HUES64 (cell line): Measurements from ENCODE around the gene LPP.

Experiments used
- H3K27ac ChIP-seq: 2 replicates; pipeline ENCODE4 v1.7.0; 2013; ENCODE audit warnings: low read depth, low read length, inconsistent platforms
- H3K27me3 ChIP-seq: 2 replicates; pipeline ENCODE4 v1.6.1; 2013; ENCODE audit warnings: mild to moderate bottlenecking, low read length; ENCODE audit not compliant: insufficient read depth
- H3K36me3 ChIP-seq: 2 replicates; pipeline ENCODE4 v1.6.1; 2013; ENCODE audit warnings: mild to moderate bottlenecking, low read length; ENCODE audit not compliant: insufficient read depth
- H3K4me1 ChIP-seq: 2 replicates; pipeline ENCODE4 v1.6.1; 2013; ENCODE audit warnings: mild to moderate bottlenecking, low read length, moderate library complexity; ENCODE audit not compliant: insufficient read depth
- H3K4me3 ChIP-seq: 2 replicates; pipeline ENCODE4 v1.5.1; 2013; ENCODE audit warnings: mild to moderate bottlenecking, low read length, moderate library complexity
- H3K9ac ChIP-seq: 2 replicates; pipeline ENCODE4 v1.6.1; 2013; ENCODE audit warnings: mild to moderate bottlenecking, low read depth, low read length
- H3K9me3 ChIP-seq: 2 replicates; pipeline ENCODE4 v1.6.1; 2013; ENCODE audit warnings: low read depth, low read length; ENCODE audit not compliant: insufficient read depth
- WGBS: fragments of 150-250, 120-280 bp; methylation state at CpG from one replicate; pipeline ENCODE4 v1.1.7; 2013; ENCODE audit warnings: missing lambda C conversion rate; 5-methylcytosine and 5-hydroxymethylcytosine counted together

LPP gene

GRCh38 chr3:188369526-188369925, 215.6 kb downstream of the LPP start:
- H3K9me3 ChIP-seq: no peaks in the 10 kb centered on the region
- no peaks in the 10 kb centered on the region for H3K36me3 ChIP-seq
- H3K4me3 ChIP-seq: no peak overlapping the region
- H3K27ac ChIP-seq: no peak overlapping the region
- no peak overlapping the region for H3K9ac ChIP-seq
- H3K4me1 ChIP-seq: peaks cover 2% of the 10 kb centered on the region; the same call in 1 of the 2 replicates
- 93% methylated on average over 3 of the region's 3 CpGs for WGBS
- H3K27me3 ChIP-seq: no peaks in the 10 kb centered on the region

- Histone ChIP-seq H3K9me3 (no peaks in the 10 kb centered on the region), H3K36me3 (no peaks in the 10 kb centered on the region), H3K4me3 (no peak overlapping the region), H3K27me3 (no peaks in the 10 kb centered on the region), H3K27ac (no peak overlapping the region), H3K4me1 (peaks cover 1% of the 10 kb centered on the region; the same call in 1 of the 2 replicates), H3K9ac (no peak overlapping the region)
- WGBS: 95% methylated on average over 15 of the region's 15 CpGs
Measured at GRCh38 chr3:188370081-188370830, 216.3 kb downstream of the LPP start.

GRCh38 chr3:188378786-188379185, 224.8 kb downstream of the LPP start:
- no peak overlapping the region for H3K27ac ChIP-seq
- 98% methylated on average over 4 of the region's 4 CpGs for WGBS
- peaks cover 2% of the 10 kb centered on the region for H3K9me3 ChIP-seq
- H3K4me1 ChIP-seq: no peaks in the 10 kb centered on the region
- H3K27me3 ChIP-seq: no peaks in the 10 kb centered on the region
- no peak overlapping the region for H3K9ac ChIP-seq
- no peak overlapping the region for H3K4me3 ChIP-seq
- no peaks in the 10 kb centered on the region for H3K36me3 ChIP-seq

- WGBS: 95% methylated on average over 2 of the region's 2 CpGs
- Histone ChIP-seq H3K27me3 (no peaks in the 10 kb centered on the region), H3K27ac (no peak overlapping the region), H3K36me3 (no peaks in the 10 kb centered on the region), H3K4me1 (no peaks in the 10 kb centered on the region), H3K9me3 (peaks cover 2% of the 10 kb centered on the region), H3K9ac (no peak overlapping the region), H3K4me3 (no peak overlapping the region)
Measured at GRCh38 chr3:188380252-188380651, 226.3 kb downstream of the LPP start.

- no peak overlapping the region for H3K4me3 ChIP-seq
Measured at GRCh38 chr3:188380722-188381121, 226.8 kb downstream of the LPP start.

GRCh38 chr3:188383748-188384147, 229.8 kb downstream of the LPP start:
- Histone ChIP-seq H3K36me3 (no peaks in the 10 kb centered on the region), H3K4me1 (no peaks in the 10 kb centered on the region), H3K27ac (no peak overlapping the region), H3K9me3 (peaks cover 2% of the 10 kb centered on the region), H3K9ac (no peak overlapping the region), H3K4me3 (no peak overlapping the region), H3K27me3 (no peaks in the 10 kb centered on the region)
- WGBS: 100% methylated on average over 1 of the region's 3 CpGs

More at GRCh38 chr3:188380722-188381121, 226.8 kb downstream of the LPP start:
- no peak overlapping the region for H3K9ac ChIP-seq
- no peaks in the 10 kb centered on the region for H3K27me3 ChIP-seq
- H3K36me3 ChIP-seq: no peaks in the 10 kb centered on the region
- H3K27ac ChIP-seq: no peak overlapping the region
- no peaks in the 10 kb centered on the region for H3K4me1 ChIP-seq
- peaks cover 2% of the 10 kb centered on the region for H3K9me3 ChIP-seq

- Histone ChIP-seq H3K9ac (no peak overlapping the region), H3K36me3 (no peaks in the 10 kb centered on the region), H3K9me3 (no peaks in the 10 kb centered on the region), H3K4me1 (peaks cover 6% of the 10 kb centered on the region), H3K4me3 (no peak overlapping the region), H3K27ac (no peak overlapping the region), H3K27me3 (no peaks in the 10 kb centered on the region)
- 75% methylated on average over 3 of the region's 4 CpGs for WGBS
Measured at GRCh38 chr3:188385295-188385694, 231.3 kb downstream of the LPP start.

- Histone ChIP-seq H3K9me3 (no peaks in the 10 kb centered on the region), H3K4me3 (no peak overlapping the region), H3K27me3 (no peaks in the 10 kb centered on the region), H3K9ac (no peak overlapping the region), H3K4me1 (peaks cover 14% of the 10 kb centered on the region), H3K27ac (no peak overlapping the region), H3K36me3 (no peaks in the 10 kb centered on the region)
- 88% methylated on average over 5 of the region's 5 CpGs for WGBS
Measured at GRCh38 chr3:188389711-188390342, 235.9 kb downstream of the LPP start.

GRCh38 chr3:188390343-188390718, 236.4 kb downstream of the LPP start:
- no peaks in the 10 kb centered on the region for H3K9me3 ChIP-seq
- H3K36me3 ChIP-seq: no peaks in the 10 kb centered on the region
- no peak overlapping the region for H3K27ac ChIP-seq
- H3K4me3 ChIP-seq: no peak overlapping the region
- 87% methylated on average over 4 of the region's 4 CpGs for WGBS
- H3K4me1 ChIP-seq: peaks cover 14% of the 10 kb centered on the region
- H3K9ac ChIP-seq: no peak overlapping the region
- H3K27me3 ChIP-seq: no peaks in the 10 kb centered on the region

- H3K9me3 ChIP-seq: no peaks in the 10 kb centered on the region
- 78% methylated on average over 8 of the region's 8 CpGs for WGBS
- no peak overlapping the region for H3K9ac ChIP-seq
- H3K27ac ChIP-seq: no peak overlapping the region
- H3K4me3 ChIP-seq: no peak overlapping the region
- peaks cover 14% of the 10 kb centered on the region for H3K4me1 ChIP-seq
- no peaks in the 10 kb centered on the region for H3K27me3 ChIP-seq
- no peaks in the 10 kb centered on the region for H3K36me3 ChIP-seq
Measured at GRCh38 chr3:188390775-188391443, 237.0 kb downstream of the LPP start.

GRCh38 chr3:188391592-188391991, 237.6 kb downstream of the LPP start:
- Histone ChIP-seq H3K27me3 (no peaks in the 10 kb centered on the region), H3K4me1 (peaks cover 15% of the 10 kb centered on the region), H3K4me3 (no peak overlapping the region), H3K9ac (no peak overlapping the region), H3K27ac (no peak overlapping the region), H3K9me3 (no peaks in the 10 kb centered on the region), H3K36me3 (no peaks in the 10 kb centered on the region)
- WGBS: 95% methylated on average over 2 of the region's 2 CpGs
